GM18502 (cell line): Measurements from ENCODE around the gene KCNIP3.

Experiments
- ATAC-seq: cut with Tn5 transposase; IDR thresholded peaks from one replicate; pipeline ENCODE4 v1.9.1; 2021; ENCODE audit warnings: mild to moderate bottlenecking; ENCODE audit not compliant: unreplicated experiment, poor library complexity

KCNIP3 gene

GRCh38 chr2:95310651-95311050 lies 13.5 kb downstream of the KCNIP3 start:
- no peak for ATAC-seq

- ATAC-seq: no peak
Observed at GRCh38 chr2:95311815-95312542, 14.8 kb downstream of the KCNIP3 start.

GRCh38 chr2:95312543-95313201 lies 15.5 kb downstream of the KCNIP3 start:
- ATAC-seq: no peak

- no peak for ATAC-seq
Observed at GRCh38 chr2:95313296-95314131, 16.4 kb downstream of the KCNIP3 start.

GRCh38 chr2:95314598-95314963 lies 17.4 kb downstream of the KCNIP3 start:
- no peak for ATAC-seq

GRCh38 chr2:95314964-95315611 lies 17.9 kb downstream of the KCNIP3 start:
- no peak for ATAC-seq

GRCh38 chr2:95315801-95316411 lies 18.8 kb downstream of the KCNIP3 start:
- ATAC-seq: no peak

GRCh38 chr2:95316466-95317122 lies 19.4 kb downstream of the KCNIP3 start:
- no peak for ATAC-seq

GRCh38 chr2:95317123-95317500 lies 20.0 kb downstream of the KCNIP3 start:
- no peak for ATAC-seq

GRCh38 chr2:95317665-95318425 lies 20.7 kb downstream of the KCNIP3 start:
- no peak for ATAC-seq

- ATAC-seq: no peak
Observed at GRCh38 chr2:95318431-95319220, 21.5 kb downstream of the KCNIP3 start.

- no peak for ATAC-seq
Observed at GRCh38 chr2:95319481-95320343, 22.6 kb downstream of the KCNIP3 start.

GRCh38 chr2:95320344-95320712 lies 23.2 kb downstream of the KCNIP3 start:
- ATAC-seq: no peak

GRCh38 chr2:95320986-95321767 lies 24.0 kb downstream of the KCNIP3 start:
- ATAC-seq: no peak

- ATAC-seq: no peak
Observed at GRCh38 chr2:95323347-95324155, 26.4 kb downstream of the KCNIP3 start.

GRCh38 chr2:95325026-95325425 lies 27.9 kb downstream of the KCNIP3 start:
- ATAC-seq: no peak
